Endothelial cell (in vitro differentiated cells): ENCODE measurements around the gene SDCCAG8. TPM values are rescaled to one million over a fixed set of nuclear protein-coding genes. Genes with fewer than 3 reads are reported as not detected.

ENCODE experiments used
- DNase-seq: peaks from one replicate; pipeline ENCODE4 v3.0.0; 2021; ENCODE audit warnings: low spot score
- H3K27ac Mint-ChIP-seq: one replicate; pipeline ENCODE4 v1.8.0; 2021; ENCODE audit warnings: mixed read lengths, inconsistent platforms; ENCODE audit not compliant: unreplicated experiment
- H3K27me3 Mint-ChIP-seq: one replicate; pipeline ENCODE4 v1.8.0; 2021; ENCODE audit warnings: mild to moderate bottlenecking, moderate library complexity, mixed read lengths, inconsistent platforms; ENCODE audit not compliant: unreplicated experiment
- H3K36me3 Mint-ChIP-seq: one replicate; pipeline ENCODE4 v1.8.0; 2021; ENCODE audit warnings: mild to moderate bottlenecking, low read depth, mixed read lengths, inconsistent platforms; ENCODE audit not compliant: unreplicated experiment
- H3K4me1 Mint-ChIP-seq: one replicate; pipeline ENCODE4 v1.8.0; 2021; ENCODE audit warnings: mild to moderate bottlenecking, mixed read lengths, inconsistent platforms; ENCODE audit not compliant: unreplicated experiment
- H3K4me3 Mint-ChIP-seq: one replicate; pipeline ENCODE4 v1.8.0; 2021; ENCODE audit warnings: mild to moderate bottlenecking, mixed read lengths, inconsistent platforms; ENCODE audit not compliant: unreplicated experiment
- H3K9me3 Mint-ChIP-seq: one replicate; pipeline ENCODE4 v1.8.0; 2021; ENCODE audit warnings: mixed read lengths, inconsistent platforms; ENCODE audit not compliant: unreplicated experiment
- total RNA-seq: library from RNA; stranded (reverse); fragmentation: NEBNext Ultra II Directional; extraction: Animal tissue kit (Norgen Biotek cat#: 25700); gene quantifications from one replicate; pipeline ENCODE4 v1.2.1, GENCODE V29; 2021; ENCODE audit not compliant: unreplicated experiment
- TF ChIP-seq, protein P1 (sequence below): fragments of 200-600 bp; sonication (generic); IDR thresholded peaks from one replicate; pipeline ENCODE4 v1.5.0; 2021; ENCODE audit warnings: antibody characterized with exemption; ENCODE audit not compliant: unreplicated experiment

SDCCAG8 gene
- total RNA-seq, 1 donor from 2014 or later: 41.9 TPM

DNA sequence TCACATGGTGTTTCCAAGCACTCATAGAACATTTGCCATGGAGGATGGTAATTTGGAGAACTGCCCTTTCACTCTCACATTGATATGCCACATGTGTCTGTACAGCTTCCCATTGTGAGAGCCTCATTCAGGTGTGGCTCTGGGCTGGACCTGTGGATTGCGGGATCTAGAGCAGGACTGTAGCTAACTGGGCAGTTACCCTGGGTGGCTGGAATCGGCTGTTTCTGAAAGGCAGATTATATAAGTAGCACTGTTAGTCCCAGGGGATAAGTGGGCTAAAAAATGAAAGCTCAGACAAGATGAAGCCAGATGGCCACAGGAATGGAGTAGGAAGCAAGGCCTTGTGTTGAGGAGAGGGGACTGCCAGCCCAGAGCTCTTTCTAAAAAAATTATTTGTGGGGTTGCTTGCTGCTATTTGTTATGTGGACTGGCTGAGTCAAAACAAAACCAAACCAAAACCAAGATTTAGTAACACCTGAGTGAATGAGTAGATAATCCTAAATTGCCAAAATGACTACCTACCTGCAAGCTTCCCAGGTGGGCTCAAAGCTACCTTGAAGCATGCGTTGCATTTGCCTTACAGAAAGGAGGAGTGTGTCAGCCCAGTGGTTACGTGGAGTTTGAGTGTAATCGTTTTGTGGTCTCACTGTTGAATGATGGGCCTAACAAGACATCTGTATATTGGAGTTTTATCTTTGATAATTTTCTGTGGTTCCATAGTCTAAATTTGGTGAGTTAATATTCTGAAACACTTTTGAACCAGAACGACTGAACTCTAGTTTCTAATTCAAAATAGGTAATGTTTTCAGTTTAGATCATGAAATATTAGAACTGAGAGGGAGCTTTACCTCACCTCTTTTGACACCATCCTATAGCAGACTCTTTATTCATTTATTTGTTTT lies 58.0 kb downstream of the SDCCAG8 start:
- Mint-ChIP-seq H3K36me3 (peaks cover 15% of the 10 kb centered on the region), H3K9me3 (no peaks in the 10 kb centered on the region), H3K27me3 (no peaks in the 10 kb centered on the region), H3K4me3 (no peak overlapping the region), H3K27ac (no peak overlapping the region), H3K4me1 (peaks cover 9% of the 10 kb centered on the region)
- no peak for DNase-seq
- TF ChIP-seq, protein P1, sequence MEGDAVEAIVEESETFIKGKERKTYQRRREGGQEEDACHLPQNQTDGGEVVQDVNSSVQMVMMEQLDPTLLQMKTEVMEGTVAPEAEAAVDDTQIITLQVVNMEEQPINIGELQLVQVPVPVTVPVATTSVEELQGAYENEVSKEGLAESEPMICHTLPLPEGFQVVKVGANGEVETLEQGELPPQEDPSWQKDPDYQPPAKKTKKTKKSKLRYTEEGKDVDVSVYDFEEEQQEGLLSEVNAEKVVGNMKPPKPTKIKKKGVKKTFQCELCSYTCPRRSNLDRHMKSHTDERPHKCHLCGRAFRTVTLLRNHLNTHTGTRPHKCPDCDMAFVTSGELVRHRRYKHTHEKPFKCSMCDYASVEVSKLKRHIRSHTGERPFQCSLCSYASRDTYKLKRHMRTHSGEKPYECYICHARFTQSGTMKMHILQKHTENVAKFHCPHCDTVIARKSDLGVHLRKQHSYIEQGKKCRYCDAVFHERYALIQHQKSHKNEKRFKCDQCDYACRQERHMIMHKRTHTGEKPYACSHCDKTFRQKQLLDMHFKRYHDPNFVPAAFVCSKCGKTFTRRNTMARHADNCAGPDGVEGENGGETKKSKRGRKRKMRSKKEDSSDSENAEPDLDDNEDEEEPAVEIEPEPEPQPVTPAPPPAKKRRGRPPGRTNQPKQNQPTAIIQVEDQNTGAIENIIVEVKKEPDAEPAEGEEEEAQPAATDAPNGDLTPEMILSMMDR: no peak

GRCh38 chr1:243315455-243315854 lies 59.6 kb downstream of the SDCCAG8 start:
- DNase-seq: no peak
- Mint-ChIP-seq H3K27ac (no peak overlapping the region), H3K36me3 (peaks cover 21% of the 10 kb centered on the region), H3K27me3 (no peaks in the 10 kb centered on the region), H3K9me3 (no peaks in the 10 kb centered on the region), H3K4me3 (no peak overlapping the region), H3K4me1 (peaks cover 9% of the 10 kb centered on the region)
- TF ChIP-seq, protein P1: no peak

GRCh38 chr1:243315893-243316292 lies 60.1 kb downstream of the SDCCAG8 start:
- Mint-ChIP-seq H3K36me3 (peaks cover 24% of the 10 kb centered on the region), H3K4me3 (no peak overlapping the region), H3K27me3 (no peaks in the 10 kb centered on the region), H3K27ac (peak overlapping the region; percentile 9), H3K4me1 (peaks cover 9% of the 10 kb centered on the region), H3K9me3 (no peaks in the 10 kb centered on the region)
- no peak for DNase-seq
- TF ChIP-seq, protein P1: no peak

- Mint-ChIP-seq H3K36me3 (peaks cover 26% of the 10 kb centered on the region), H3K4me3 (no peak overlapping the region), H3K9me3 (no peaks in the 10 kb centered on the region), H3K27ac (no peak overlapping the region), H3K4me1 (peaks cover 9% of the 10 kb centered on the region), H3K27me3 (no peaks in the 10 kb centered on the region)
- TF ChIP-seq, protein P1: no peak
- DNase-seq: no peak
Measured at GRCh38 chr1:243316366-243316989, 60.6 kb downstream of the SDCCAG8 start.

DNA sequence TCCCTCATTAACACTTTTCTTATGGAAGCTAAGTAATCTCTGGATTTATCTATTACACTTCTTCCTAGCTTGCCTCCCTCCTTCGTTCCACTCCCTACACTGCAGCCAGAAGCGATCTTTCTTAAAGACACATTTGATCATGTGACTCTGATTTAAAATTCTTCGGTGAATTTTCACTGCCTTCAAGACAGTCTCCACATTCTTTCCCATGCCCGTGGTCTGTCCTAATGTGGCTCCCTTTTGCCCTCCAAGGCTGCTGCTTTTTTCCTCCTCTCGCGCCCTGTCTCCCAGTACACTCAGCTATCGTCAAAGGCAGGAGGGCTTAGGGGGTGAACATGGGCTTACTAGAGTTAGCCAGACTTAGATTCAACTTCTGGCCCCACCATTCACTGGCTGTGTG lies 64.4 kb downstream of the SDCCAG8 start:
- Mint-ChIP-seq H3K27me3 (no peaks in the 10 kb centered on the region), H3K9me3 (no peaks in the 10 kb centered on the region), H3K27ac (peak overlapping the region; percentile 32), H3K4me1 (peaks cover 22% of the 10 kb centered on the region), H3K36me3 (peaks cover 28% of the 10 kb centered on the region), H3K4me3 (no peak overlapping the region)
- TF ChIP-seq, protein P1: no peak
- DNase-seq: no peak
